Left ventricle myocardium superior (tissue), 1 donor: Measurements from ENCODE around the gene UBE2L3. TPM values are rescaled to one million over a fixed set of nuclear protein-coding genes. Genes with fewer than 3 reads are reported as not detected.
"Not testable (repeated sequence)": the region's sequence is repeated elsewhere in the genome, so short reads cannot be mapped to it uniquely, and the experiment has no call there.

Experiments used
- ATAC-seq: fragments of 200-7000 bp; cut with Tn5 transposase; one replicate; pipeline ENCODE4 v1.9.1; 2020; ENCODE audit warnings: mild to moderate bottlenecking, moderate library complexity
- DNase-seq: peaks from one replicate; pipeline ENCODE4 v3.0.0-alpha.2; 2020
- intact Hi-C: fragments of 100-400 bp; cut with micrococcal nuclease; formaldehyde crosslinking; loops from one replicate; pipeline ENCODE4 v1.11.0; 2022
- total RNA-seq: library from RNA; stranded (reverse); fragmentation: NEBNext Ultra II Directional; extraction: Animal tissue kit (Norgen Biotek cat#: 25700); gene quantifications from one replicate; pipeline ENCODE4 v1.2.1, GENCODE V29; 2021
- donor health status: DM: no; HTN: yes; CAD: no; lungs with severe emphysema.

Gene UBE2L3
- total RNA-seq, 1 donor from 2014 or later, result 51.6 TPM

DNA sequence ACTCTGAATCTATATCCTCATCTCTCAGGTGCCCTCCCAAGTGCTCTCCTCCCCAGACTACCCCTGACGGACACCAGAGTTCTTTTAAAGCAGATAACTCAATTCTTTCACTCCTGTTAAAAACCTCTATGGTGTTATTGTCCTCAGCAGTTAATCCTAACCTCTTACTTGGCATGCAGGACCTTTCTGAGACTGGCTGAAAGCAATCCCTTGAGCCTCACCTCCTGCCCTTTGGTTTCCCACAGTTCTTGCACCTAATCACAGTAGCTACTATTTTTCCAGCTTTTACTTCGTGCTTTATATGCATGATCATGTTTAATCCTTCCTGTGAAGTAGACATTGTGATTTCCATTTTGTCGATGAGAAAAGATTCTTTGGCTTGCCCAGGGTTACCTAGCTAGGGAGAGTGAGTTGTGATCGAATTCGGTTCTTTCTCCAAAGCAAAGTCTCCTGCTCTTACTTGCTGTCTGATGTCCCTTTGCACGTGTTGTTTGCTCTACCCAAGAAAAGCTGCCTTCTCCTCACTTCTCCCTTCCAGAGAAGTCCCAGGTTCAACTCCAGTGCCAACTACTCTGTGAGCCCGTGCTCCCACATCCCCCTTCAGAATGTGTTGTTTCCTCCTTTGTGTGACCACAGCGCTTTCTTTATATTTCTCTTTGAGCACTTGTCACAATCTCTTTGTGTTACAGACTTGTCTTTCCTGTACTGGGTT lies 2.1 kb downstream of the UBE2L3 start:
- DNase-seq (no peak), ATAC-seq (no peak)
- intact Hi-C loops, result no loop called here

DNA sequence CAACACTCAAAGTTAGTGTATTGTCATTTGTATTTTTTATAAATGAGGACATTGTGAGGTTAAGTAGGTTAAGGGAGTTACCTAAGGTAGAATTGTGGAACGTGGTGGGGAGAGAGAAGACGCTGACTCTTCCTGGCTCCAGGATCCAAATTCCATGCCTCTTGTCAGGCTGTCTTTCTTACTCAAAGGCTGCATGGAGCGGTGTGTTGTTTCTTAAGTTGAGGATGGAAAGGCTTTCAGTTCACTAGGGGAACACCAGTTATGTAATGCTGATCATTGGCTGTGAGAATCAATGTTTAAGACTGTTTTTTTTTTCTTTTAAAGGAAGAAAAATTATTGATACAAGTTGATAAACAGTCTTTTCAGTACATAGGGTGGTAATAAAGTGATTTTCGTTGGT lies 2.9 kb downstream of the UBE2L3 start:
- ATAC-seq (no peak), DNase-seq (no peak)
- intact Hi-C loops, result no loop called here

DNA sequence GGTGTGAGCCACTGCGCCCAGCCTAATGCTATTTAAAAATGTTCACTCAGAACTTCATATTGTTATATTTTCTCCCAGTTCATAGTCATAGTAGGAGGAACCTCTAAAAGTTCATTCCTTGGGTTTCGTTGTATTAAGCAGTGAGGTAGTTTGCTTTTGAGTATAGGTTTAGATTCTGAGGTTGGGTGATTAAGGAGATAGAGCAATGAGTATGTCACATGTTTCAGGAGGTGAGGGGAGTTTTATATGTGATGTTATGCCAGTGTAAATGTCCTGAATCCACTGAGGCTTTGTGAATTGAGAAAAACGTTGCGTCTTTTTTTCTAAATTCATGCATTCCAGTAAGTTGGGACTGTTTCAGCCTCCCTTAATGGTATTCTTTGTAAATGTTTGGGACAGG lies 4.2 kb downstream of the UBE2L3 start:
- no peak for ATAC-seq

DNA sequence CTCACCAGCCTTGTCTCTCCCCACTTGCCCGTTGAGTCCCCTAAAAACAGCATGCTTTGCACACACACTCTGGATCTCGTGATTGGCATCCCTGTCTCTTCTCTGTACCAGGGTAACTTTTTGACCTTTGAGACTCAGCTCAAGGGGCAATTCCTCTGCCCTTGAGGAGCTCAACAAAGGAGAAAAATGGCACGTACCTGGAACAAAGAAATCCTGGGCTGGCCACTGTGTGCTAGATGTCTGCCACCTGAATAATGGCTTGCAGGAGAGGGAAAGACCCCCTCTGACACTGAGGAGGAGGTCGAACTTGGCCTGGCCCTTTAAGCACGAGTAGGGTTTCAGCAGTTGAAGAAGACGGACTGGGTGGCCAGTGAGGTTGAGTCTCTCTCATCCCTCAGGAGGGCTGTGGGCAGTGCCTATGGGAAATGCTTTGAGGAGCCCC lies 5.8 kb downstream of the UBE2L3 start:
- no peak for DNase-seq
- intact Hi-C loops, result no loop called here
- peak; percentile 7 for ATAC-seq

More for the DNA sequence above, 4.2 kb downstream of the UBE2L3 start:
- no peak for DNase-seq
- intact Hi-C loops, result no loop called here

DNA sequence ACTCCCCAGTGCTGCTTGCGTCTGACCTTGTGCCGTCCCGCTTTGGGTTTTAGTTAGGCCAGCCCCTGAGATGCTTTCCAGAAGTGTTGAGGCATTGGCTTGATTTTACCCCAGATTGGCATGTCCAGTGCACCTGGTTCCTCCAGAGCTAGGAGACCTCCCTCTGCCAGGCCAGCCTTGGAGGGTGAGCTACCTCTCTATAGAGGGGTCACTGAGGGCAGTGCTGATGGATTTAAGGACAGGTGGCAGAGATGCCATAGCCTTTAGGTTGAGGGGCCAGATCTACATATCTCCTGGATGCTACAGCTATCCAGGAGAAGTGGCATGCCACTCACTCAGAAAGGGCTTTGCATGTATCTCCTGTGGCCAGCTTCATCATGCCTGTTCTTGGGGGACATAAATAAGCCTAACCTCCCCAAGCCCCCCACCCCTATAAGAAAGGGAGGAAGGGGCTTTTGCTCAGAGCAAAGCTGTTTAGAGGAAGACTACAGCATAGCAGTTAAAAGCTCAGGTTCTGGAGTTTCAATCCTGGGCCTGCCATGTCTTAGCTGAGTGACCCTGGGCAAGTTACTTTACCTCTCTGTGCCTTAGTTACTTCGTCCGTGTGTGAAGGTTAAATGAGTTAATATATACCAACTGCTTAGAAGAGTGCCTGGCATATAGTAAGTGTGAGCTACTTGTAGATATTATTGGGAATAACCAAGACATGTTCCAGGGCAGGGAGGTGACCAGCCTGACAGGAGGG lies 6.4 kb downstream of the UBE2L3 start:
- DNase-seq (no peak), ATAC-seq (no peak)
- intact Hi-C loops, result no loop called here

DNA sequence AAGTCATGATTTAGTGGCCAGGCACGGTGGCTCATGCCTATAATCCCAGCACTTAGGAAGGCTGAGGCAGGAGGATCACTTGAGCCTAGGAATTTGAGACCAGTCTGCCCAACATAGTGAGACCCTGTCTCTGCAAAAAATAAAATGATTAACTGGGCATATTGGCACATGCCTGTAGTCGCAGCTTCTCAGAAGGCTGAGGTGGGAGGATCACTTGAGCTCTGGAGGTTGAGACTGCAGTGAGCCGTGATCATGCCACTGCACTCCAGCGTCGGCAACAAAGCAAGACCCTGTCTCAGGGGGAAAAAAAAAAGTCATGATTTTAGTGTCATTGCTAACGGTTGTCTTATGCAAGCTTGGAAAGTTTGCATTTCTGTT lies 11.9 kb downstream of the UBE2L3 start:
- intact Hi-C loops, result no loop called here
- DNase-seq (no peak), ATAC-seq (no peak)

DNA sequence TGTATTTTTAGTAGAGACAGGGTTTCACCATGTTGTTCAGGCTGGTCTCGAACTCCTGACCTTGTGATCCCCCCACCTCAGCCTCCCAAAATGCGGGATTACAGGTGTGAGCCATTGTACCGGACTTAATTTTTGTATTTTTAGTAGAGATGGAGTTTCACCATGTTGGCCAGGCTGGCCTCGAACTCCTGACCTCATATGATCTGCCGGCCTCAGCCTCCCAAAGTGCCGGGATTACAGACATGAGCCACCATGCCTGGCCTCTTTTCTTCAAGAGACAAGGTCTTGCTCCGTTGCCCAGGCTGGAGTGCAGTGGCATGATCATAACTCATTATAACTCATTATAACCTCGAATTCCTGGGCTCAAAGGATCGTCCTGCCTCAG lies 13.1 kb downstream of the UBE2L3 start:
- DNase-seq, intact Hi-C loops, ATAC-seq: not testable (repeated sequence)

DNA sequence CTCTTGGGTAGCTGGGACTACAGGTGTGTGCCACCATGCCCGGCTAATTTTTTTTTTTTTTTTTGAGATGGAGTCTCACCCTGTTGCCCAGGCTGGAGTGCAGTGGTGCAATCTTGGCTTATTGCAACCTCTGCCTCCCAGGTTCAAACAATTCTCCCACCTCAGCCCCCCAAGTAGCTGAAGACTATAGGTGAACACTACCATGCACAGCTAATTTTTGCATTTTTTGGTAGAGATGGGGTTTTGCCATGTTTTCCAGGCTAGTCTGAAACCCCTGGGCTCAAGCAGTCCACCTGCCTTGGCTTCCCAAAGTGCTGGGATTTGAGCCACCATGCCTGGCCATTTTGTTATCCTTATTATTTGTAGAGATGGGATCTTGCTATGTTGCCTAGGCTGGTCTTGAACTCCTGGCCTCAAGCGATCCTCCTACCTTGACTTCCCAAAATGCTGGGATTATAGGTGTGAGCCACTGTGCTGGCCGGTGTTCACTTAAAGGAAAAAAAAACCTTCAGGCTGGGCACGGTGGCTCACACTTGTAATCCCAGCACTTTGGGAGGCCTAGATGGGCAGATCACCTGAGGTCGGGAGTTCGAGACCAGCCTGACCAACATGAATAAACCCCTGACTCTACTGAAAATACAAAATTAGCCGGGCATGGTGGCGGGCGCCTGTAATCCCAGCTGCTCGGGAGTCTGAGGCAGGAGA lies 13.6 kb downstream of the UBE2L3 start:
- intact Hi-C loops, result not testable (repeated sequence)

DNA sequence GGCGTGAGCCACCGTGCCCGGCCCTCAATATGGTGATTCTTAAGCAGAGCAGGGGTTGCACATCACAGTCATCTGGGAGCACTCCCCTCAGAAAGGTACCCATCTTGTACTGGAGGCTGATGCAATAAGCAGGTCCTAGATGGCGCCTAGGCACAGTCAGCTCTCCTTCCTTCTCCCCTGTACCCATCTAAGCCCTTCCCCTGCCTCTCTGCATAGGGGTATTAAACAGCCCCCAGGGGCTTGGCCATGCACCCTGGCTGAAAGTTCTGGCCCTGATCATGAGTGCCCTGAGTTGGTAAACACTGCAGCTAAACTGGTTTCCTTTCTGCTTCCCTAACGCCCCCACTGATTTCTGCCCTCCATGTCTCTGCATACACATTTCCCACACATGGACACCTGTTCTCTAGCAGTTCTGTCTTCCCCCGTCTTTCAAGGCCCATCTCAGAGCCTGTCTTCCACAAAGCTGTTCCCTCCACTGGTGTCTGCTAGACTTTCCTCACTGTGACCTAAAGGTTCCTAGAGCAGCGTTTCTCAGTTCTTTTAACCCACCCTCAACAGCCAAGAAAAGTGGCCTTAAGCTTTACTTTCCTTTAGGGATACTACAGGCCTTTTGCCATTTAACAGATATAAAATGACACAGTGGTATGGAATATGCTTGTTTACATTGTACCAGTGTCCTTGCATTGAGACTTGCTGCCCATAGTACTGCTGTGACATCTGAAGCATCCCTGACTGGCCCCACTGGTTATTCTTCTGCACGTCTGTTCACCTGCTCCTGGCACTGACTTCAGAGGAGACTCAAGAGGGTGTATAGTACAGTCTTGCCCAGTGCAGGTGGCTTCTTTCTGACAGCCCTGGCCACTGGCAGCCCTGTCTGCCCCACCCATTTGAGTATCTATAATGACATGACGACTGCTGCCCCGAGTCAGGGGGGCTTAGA lies 15.6 kb downstream of the UBE2L3 start:
- ATAC-seq, result no peak
- no peak for DNase-seq
- intact Hi-C loops, result no loop called here

More for the DNA sequence above, 13.6 kb downstream of the UBE2L3 start:
- DNase-seq, ATAC-seq: not testable (repeated sequence)

DNA sequence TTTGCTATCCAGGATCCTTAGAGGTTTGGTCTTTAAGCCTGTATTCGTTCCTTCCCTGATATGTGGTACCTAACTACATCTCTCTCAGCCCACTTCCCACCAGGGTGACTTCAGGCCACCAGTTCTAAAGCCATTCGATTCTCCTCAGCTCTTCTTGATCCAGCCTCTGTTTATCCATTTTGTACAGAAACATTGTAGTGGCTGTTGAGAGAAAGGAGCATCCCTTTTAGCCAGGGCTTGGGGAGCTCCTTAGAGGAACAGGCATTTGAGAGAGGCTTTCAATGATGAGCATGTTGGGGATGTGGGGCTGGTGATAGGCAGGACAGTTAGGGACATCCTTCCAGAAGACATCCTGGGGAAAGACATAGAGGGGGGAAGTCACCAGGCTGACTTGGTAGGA lies 17.9 kb downstream of the UBE2L3 start:
- DNase-seq (no peak), ATAC-seq (no peak)
- intact Hi-C loops, result no loop called here

DNA sequence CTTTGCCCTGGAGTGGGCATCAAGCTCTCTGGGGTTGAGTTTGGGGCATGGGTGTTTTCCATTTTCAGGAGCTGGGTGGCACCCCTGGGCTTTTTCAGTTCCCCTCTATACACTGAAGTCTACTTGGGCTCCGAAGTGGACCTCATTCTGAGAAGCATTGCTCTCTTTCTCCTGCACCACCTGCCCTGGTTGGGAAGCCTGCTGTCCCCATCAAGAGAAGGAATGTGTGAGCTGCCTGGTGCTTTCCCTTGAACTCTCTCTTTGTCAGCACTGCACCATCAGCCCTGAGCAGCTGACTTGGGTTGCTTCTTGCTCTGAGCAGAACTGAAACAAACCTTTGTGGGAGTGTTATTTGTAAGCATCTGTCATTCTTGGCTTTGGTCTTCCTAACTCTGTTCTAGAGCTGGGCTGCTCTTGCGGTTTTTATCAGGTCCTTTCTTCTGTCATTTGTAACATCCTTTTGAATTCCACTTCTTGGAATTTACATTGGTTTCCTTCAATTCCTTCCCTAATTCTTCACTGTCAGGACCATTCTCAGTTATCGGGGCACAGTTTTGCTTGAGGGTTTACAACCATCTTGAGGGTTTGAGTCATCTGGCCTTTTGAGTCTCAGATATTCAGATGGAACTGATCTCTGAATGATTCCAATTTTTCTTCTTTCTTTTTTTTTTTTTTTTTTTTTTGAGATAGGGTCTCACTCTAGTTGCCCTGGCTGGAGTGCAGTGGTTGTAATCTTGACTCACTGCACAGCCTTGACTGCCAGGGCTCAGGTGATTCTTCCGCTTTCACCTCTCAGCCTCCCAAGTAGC lies 20.5 kb downstream of the UBE2L3 start:
- DNase-seq (no peak), ATAC-seq (no peak)
- intact Hi-C loops, result no loop called here

DNA sequence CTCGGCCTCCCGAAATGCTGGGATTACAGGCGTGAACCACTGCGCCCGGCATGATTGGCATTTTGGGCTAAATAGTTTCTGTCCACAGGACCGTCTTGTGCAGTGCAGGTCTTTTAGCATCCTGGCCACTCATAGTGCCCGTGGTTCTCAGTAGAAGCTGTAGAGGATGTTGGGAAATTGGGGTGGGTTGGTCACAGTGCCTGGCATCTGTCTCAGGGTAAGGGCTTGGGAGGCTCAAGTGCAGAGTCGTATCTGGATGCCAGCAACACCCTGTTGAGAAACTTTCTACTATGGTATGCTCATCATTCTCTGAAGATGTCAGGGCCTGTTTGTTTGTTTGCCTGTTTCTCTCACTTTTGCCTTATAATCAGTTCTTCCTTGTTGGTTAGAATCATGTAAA lies 21.9 kb downstream of the UBE2L3 start:
- ATAC-seq (no peak), DNase-seq (no peak)
- intact Hi-C loops, result no loop called here

DNA sequence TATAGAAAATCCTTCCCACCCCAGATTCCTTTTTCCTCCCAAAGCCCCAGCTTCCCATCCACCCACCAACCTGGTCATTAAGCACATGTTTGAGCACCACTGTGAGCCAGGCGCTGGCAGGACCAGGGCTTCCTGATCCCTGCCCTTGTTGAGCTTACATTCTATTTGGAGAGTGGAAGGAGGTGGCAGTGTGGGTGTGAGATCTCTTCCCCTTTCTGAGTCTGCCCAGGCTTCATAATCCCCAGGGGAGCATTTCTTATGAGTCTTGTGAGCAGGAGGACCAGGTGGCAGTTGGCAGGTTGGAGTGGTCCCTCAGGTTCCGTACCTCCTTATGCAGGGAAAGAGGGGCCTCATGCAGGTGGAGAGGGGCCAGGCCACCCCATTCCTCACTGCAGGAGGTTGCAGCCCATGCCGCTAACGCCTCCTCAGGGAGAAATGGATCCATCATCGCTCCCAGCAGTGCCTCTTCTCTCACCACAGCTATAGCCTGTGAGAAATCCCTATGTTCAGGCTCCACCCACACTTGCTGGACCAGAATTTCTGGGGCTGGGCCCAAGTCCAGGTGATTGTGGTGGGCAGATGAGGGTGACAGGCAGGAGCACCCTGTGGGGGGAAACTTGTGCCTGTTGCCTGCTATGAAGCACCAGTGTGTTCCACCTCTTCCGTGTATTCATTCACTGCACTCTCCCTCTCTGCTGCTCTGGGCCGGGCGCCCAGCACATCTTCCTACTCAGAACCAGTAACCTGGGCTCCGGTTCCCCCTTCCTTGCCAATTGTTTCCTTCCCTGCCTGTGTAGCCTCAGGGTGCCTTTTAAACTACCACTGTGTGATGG lies 23.5 kb downstream of the UBE2L3 start:
- intact Hi-C loops, result no loop called here
- ATAC-seq, result no peak
- DNase-seq, result no peak

DNA sequence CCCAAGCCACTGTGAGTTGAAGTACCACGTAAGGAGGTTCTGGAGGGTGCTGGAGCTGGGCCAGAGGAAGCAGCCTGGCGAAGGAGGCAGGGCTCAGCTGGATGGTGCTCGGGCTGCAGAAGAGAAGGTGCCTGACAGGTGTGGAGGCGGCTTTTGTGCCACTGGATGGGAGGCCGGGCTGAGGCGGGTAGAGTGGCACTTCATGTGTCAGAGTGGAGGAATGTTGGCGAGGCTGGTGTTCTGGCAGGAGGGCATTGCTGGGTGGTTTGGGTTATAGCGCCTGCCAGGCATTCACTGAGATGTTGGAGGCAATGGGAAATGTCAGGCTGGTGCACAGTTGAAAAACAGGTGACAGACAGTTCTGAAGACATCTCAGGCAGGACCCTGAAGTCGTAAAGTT lies 24.2 kb downstream of the UBE2L3 start:
- ATAC-seq, result peak; percentile 80
- intact Hi-C loops, result no loop called here
- peak; percentile 68 for DNase-seq

DNA sequence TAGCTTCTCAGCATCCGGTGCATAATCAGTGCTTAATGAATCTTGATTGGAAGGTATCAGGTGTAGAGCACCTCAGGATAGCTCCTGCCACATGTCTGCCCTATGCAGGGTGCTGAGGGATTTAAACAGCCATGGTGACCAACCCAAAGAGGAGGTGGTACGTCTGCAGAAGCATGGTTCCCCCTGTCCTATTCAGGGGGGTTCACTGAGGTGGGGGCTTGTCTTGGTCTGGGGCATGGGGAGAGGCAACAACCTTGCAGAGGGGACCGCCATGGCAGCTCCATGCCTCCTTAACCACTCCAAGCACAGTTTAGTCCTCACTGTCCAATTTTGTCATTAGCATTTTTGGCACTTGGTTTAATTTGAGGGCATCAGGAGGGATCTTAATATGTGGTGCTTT lies 24.9 kb downstream of the UBE2L3 start:
- no peak for ATAC-seq
- DNase-seq, result no peak
- intact Hi-C loops, result no loop called here

DNA sequence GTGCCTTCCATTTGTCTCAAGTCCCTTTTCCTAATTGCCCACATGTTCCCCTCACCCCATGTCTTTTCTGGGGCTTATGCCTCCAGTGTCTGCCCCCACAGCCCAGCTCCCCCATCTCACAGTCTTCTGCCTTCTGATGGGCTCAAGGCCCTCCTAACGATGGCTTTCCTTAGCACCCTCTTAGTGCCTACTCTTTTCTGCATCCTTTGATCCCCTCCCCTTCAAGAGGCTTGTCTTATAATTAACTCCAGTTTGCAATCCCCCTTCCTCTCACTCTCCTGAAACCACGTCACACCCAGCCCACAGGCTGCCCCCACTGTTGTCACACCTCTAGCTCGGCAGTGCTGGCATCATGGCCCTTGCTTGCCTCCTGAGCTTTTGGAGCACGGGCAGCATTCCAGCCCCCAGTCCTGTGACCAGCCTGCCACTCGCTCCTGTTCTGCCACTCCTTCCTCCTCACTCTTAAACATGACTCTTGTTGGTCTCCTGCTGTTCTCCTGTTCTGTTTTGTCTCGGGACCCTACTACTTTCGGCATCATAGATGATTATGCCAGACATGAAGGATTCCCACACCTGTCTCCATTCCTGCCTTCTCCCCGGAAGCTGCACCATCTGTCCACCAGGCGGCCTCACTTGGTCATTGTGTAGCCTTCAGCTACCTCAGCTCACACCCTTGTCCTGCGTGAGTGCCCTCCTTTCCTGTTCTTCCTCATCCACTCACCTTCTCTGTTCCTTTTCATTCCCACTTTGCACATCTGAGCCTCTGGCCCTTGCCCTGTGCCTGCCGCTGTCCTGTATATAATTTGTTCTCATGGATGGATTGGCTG lies 26.1 kb downstream of the UBE2L3 start:
- peak; percentile 78 for ATAC-seq
- intact Hi-C loops, result no loop called here

More for the DNA sequence above, 26.1 kb downstream of the UBE2L3 start:
- peak; percentile 86 for DNase-seq
